ENCODE measurements around the gene ZBTB42. TPM values are rescaled to one million over a fixed set of nuclear protein-coding genes. Genes with fewer than 3 reads are reported as not detected.

The ZBTB42 gene
- total RNA-seq, 1 experiment from 2014 or later: 6.1 TPM

DNA sequence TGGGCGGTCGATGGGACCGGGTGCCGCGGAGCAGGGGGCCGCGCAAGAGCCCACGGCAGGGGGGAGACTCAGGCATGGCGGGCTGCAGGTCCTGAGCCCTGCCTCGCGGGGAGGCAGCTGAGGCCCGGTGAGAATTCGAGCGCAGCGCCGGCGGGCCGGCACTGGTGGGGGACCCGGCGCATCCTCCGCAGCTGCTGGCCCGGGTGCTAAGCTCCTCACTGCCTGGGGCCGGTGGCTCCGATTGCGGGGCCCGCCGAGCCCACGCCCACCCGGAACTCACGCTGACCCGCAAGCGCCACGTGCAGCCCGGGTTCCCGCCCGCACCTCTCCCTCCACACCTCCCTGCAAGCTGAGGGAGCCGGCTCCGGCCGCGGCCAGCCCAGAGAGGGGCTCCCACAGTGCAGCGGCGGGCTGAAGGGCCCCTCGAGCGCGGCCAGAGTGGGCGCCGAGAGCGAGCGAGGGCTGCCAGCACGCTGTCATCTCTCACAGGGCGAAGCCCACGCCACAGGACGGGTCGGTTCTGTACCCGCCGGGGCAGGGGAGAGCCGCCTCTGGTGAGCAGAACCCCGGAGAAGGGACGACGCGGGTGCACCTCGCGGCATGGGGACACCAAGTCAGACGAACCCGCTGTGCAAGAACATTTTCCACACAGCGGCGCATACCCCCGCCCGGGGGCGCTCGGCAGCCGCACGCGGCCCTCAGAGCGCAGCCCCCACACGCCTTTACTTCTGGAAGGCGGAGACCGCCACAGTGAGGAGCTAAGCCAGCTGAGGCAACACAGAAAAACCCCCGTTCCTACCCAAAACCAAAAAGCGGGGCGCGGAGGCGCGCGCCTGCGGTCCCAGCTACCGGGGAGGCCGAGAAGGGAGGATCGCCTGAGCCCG, 49.1 kb upstream of the ZBTB42 start:
- Histone ChIP-seq H2BK120ac (ENCODE audit: low read depth, low read length, poor library complexity, severe bottlenecking) (no peak overlapping the region), H3K79me1 (ENCODE audit: insufficient read depth, low read depth, low read length, poor library complexity, severe bottlenecking) (no peaks in the 10 kb centered on the region), H3T11ph (ENCODE audit: low read length) (no peak overlapping the region), H3K56ac (ENCODE audit: insufficient read length, low read depth, low read length) (no peak overlapping the region), H4K5ac (ENCODE audit: insufficient read length, low read depth, low read length) (no peak overlapping the region), H2AK5ac (ENCODE audit: insufficient read length, low read length) (no peak overlapping the region), H3K9ac (ENCODE audit: extremely low read depth, insufficient read length, low read length) (no peak overlapping the region), H2AFZ (ENCODE audit: low read length) (no peak overlapping the region), H2BK5ac (ENCODE audit: insufficient read length, low read length) (no peak overlapping the region), H3K18ac (ENCODE audit: insufficient read length, low read depth, low read length) (peak overlapping the region; percentile 76), H2BK20ac (ENCODE audit: low read depth, low read length, poor library complexity, severe bottlenecking) (no peak overlapping the region), H2BK15ac (ENCODE audit: low read depth, low read length) (no peak overlapping the region), H2BK12ac (ENCODE audit: insufficient read length, low read depth, low read length) (no peak overlapping the region), H4K91ac (ENCODE audit: insufficient read length, low read depth, low read length) (no peak overlapping the region), H3K79me2 (ENCODE audit: insufficient read depth, low read length) (peaks cover 16% of the 10 kb centered on the region; the same call in 1 of the 2 replicates), H3K4ac (ENCODE audit: low read depth, low read length) (no peak overlapping the region), H3K23ac (ENCODE audit: insufficient read length, low read depth, low read length) (no peak overlapping the region), H3K9me3 (ENCODE audit: control insufficient read depth, low read depth, low read length) (peaks cover 6% of the 10 kb centered on the region), H3K14ac (ENCODE audit: insufficient read depth, low read length) (no peak overlapping the region), H4K8ac (replicated peaks; ENCODE audit: insufficient read length, low read depth, low read length) (no peak overlapping the region), H4K20me1 (ENCODE audit: control insufficient read depth, insufficient read depth, insufficient read length) (no peaks in the 10 kb centered on the region), H3K27ac (ENCODE audit: insufficient read length, low read depth, low read length) (no peak overlapping the region), H3K27me3 (ENCODE audit: insufficient read depth, low read length) (no peaks in the 10 kb centered on the region), H3K4me2 (ENCODE audit: insufficient read depth, insufficient read length, low read length) (peak overlapping the region; percentile 47), H3K23me2 (ENCODE audit: insufficient read length, low read depth, low read length, poor library complexity, severe bottlenecking) (peaks cover 12% of the 10 kb centered on the region), H3K4me1 (ENCODE audit: insufficient read depth, low read length) (no peaks in the 10 kb centered on the region; the same call in 1 of the 2 replicates)
- peaks cover 18 to 19% of the 10 kb centered on the region in 2 experiments for H3K4me1 Mint-ChIP-seq
- H3K4me3 Mint-ChIP-seq: peak overlapping the region; percentile 87 to 90
- peaks cover 13 to 19% of the 10 kb centered on the region in 2 experiments for H3K9me3 Mint-ChIP-seq
- no peak overlapping the region for H3K27ac Mint-ChIP-seq
- WGBS (ENCODE audit: extremely low coverage, insufficient read length, low lambda C conversion rate): no CpG with 5 or more reads among the region's 90 CpGs
- peaks cover 7% of the 10 kb centered on the region for H3K27me3 Mint-ChIP-seq (ENCODE audit: low read depth)
- TF ChIP-seq, protein P1, sequence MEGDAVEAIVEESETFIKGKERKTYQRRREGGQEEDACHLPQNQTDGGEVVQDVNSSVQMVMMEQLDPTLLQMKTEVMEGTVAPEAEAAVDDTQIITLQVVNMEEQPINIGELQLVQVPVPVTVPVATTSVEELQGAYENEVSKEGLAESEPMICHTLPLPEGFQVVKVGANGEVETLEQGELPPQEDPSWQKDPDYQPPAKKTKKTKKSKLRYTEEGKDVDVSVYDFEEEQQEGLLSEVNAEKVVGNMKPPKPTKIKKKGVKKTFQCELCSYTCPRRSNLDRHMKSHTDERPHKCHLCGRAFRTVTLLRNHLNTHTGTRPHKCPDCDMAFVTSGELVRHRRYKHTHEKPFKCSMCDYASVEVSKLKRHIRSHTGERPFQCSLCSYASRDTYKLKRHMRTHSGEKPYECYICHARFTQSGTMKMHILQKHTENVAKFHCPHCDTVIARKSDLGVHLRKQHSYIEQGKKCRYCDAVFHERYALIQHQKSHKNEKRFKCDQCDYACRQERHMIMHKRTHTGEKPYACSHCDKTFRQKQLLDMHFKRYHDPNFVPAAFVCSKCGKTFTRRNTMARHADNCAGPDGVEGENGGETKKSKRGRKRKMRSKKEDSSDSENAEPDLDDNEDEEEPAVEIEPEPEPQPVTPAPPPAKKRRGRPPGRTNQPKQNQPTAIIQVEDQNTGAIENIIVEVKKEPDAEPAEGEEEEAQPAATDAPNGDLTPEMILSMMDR (conservative IDR thresholded peaks at IDR 0.05): no peak
- no peak for DNase-seq
- H3K36me3 Mint-ChIP-seq (ENCODE audit: insufficient read depth in 1 of 3, low read depth in 3 of 3): peaks cover 10 to 40% (median 29%) of the 10 kb centered on the region in 3 experiments; a peak in 6 of 7 replicates
